GM19328 (cell line): ENCODE measurements around the gene DNAH14.
"Not testable (repeated sequence)": the region's sequence is repeated elsewhere in the genome, so short reads cannot be mapped to it uniquely, and the experiment has no call there.

Experiments
- ATAC-seq: cut with Tn5 transposase; IDR thresholded peaks from one replicate; pipeline ENCODE4 v1.9.1; 2021; ENCODE audit warnings: mild to moderate bottlenecking, moderate library complexity; ENCODE audit not compliant: unreplicated experiment

DNAH14 gene

DNA sequence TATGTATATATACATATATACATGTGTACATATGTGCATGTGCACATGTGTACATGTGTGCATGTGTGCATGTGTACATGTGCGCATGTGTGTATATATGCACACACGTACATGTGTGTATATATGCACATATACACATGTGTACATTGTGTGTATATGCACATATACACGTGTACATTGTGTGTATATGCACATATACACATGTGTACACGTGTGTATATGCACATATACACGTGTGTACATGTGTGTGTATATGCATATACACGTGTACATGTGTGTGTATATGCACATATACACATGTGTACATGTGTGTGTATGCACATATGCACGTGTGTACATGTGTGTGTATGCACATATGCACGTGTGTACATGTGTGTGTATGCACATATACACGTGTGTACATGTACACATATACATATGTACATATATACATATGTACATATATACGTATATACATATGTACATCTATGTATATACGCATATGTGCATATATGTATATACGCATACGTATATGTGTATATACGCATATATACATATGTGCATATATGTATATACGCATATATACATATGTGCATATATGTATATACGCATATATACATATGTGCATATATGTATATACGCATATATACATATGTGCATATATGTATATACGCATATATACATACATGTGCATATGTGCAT, 405.8 kb downstream of the DNAH14 start:
- not testable (repeated sequence) for ATAC-seq

DNA sequence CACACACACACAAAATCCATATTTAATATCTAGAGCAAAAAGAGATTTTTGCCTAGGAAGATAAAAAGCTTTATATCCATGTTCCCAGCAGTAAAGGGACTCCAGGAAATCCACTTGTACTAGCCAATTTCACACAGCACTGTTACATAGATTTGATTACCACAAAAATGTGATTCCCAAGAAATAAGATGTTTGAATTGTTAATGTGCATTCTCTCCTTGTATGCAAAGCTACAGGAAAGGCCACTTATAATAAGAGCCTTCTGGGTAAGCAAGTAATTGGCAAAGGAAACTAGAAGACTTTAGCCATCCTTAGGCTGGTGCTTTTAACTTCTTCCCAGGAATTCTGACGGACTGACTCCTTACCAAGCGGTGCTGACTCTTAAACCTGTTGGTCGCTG, 409.1 kb downstream of the DNAH14 start:
- no peak for ATAC-seq

DNA sequence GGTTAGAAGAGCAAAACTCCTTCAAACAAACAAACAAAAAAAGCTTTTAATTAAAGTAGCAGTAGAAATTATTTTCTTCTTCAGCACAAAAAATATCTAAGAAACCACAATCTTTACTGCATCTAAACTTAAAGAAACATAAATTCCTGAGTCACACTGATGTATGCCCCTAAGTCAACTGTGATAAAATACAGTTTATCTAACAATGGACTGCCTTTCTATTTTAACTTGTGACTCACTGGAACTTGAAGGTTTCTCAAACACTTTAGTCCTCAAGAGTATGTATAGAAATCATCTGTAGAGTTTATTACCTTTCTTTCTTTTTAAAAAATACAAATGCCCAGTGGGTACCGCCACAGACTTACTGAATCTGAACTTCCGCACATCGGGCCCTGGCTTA, 412.2 kb downstream of the DNAH14 start:
- ATAC-seq, result no peak

DNA sequence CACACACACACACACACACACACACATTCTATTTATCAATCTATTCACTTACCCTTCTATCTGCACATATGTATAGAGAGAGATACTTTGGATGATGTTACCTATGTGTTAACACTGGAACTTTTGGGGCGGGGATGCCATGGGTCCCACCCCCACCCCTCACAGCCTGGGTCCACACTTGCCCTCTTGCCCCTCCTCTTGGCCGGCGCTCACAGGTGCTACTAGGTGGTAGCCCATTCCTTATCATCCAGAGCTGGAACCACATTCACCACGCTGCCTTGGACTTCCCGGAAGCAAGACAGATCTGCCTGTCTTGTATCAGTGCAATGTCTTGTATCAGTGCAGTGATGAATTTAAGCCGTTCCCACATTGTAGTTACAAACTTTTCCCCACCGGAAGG, 413.2 kb downstream of the DNAH14 start:
- no peak for ATAC-seq

DNA sequence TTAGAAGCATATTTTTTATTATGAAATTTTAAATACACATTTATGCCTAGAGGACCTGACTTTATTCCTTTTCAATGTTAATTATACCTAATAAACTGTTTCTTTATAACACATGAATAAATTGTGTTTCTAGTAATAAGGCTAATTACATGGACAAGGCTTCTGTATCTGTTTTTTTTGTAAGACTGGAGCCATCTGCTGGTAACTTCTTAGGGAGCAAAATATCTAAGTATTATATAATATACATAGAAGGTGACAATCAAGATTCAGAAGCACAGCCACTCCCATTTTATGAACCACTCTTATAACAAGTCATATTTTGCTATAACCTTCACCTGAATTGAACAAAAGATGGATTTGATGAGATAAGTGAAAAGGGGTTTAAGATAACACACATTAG, 414.1 kb downstream of the DNAH14 start:
- ATAC-seq, result no peak

DNA sequence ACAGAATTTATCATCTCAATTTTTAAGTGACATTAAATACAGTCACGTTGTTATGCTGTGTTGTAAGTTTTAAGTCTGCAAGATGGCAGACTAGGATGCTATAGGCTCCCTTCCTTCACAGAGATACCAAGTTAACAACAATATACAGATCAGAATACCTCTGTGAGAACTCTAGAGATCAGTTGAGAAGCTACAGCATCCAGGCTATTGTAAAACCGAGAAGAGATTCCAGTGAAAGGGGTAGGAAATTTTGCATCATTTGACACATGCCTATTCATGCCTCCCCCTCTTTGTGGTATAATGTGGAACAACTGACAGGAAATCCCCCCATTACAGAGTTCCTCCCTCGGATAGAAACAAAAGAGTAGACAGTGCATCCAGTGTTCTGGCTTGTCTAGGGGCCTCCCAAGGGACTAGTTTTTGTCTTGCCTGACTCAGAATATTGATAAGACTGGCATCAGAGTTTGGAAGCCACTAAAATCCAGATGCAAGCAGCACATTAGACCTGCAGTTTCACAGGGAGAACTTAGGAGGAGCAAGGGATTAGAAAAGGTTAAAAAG, 417.7 kb downstream of the DNAH14 start:
- ATAC-seq, result no peak

DNA sequence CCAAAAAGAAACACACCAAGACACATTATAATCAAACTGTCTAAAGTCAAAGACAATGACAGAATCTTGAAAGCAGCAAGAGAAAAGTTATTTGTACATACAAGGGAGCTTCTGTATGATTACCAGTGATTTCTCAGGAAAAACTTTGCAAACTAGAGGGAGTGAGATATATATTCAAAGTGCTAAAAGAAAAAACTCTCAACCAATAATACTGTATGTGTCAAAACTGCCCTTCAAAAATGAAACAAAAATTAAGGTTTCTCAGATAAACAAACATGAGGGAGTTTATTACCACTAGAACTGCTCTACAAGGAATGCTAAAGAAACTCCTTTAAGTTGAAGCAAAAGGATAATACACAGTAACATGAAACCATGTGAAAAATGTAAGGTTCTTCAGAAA, 418.9 kb downstream of the DNAH14 start:
- ATAC-seq, result no peak

DNA sequence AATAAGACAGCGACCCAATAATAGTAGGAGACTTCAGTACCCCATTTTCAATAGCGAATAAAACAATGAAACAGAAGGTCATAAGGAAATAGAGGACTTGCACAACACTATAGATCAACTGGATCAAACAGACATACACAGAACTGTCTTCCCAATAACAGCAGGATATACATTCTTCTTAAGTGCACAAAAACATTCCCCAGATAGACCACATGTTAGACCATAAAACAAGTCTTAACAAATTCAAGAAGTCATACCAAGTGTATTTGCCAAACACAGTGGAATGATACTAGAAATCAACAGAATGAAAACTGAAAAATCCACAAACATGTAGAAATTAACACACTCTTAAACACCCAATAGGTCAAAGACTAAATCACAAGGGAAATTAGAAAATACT, 420.4 kb downstream of the DNAH14 start:
- ATAC-seq, result no peak

DNA sequence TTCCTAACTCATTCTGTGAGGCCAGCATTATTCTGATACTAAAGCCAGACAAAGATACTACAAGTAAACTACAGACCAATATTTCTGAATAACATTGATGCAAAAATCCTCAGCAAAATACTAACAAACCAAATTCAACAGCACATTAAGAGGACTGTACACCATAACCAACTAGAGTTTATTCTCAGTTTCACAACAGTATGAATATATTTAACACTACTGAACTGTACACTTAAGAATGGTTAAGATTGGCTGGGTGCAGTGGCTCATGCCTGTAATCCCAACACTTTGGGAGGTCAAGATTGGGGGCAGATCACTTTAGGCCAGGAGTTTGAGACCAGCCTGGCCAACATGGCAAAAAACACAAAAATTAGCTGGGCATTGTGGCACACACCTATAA, 421.4 kb downstream of the DNAH14 start:
- ATAC-seq, result no peak

DNA sequence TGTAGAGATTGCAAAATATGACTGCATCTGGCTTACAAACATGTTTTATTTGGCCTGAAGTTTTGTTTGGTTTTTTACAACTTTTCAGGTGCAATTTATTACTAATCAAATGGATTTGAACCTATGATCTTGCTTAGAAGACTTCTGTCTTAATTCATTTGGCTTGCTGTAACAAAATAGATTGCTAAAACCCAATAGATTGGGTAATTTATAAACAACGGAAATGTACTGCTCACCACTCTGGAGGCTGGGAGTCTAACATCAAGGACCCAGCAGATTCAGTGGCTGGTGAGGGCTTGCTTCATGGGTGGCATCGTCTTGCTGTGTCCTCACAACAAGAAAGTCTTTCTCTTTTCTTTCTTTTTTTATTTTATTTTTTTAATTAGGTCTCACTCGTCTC, 425.4 kb downstream of the DNAH14 start:
- no peak for ATAC-seq

DNA sequence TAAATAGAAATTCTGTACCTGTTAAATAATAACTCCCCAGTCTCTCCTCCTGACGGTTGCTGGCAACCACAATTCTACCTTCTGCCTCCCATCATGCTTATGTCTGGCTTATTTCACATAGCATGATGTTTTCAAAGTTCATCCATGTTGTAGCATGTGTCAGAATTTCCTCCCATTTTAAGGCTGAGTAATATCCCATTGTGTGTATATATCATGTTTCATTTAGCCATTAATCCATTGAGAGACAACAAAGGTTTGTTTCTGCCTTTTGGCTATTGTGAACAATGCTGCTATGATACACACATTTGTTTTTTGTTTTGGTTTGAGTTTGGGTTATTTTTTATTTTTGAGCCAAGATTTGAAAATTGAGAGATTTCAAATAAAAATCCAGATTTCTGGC, 426.4 kb downstream of the DNAH14 start:
- ATAC-seq, result no peak

DNA sequence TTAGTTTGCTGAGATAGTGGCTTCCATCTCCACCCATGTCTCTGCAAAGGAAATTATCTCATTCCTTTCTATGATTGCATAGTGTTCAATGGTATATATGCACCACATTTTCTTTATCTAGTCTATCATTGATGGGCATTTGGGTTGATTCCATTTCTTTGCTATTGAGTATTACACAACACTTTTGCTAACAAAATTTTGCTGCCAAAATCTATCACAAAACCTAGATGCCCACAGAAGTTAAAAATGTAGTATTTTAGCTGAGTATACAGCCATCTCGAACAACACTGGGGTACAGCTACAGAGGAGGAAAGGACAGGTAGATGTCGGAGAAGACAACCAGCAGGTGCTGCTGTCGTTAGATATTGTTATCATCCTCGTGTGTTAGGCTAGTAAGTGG, 430.6 kb downstream of the DNAH14 start:
- no peak for ATAC-seq

DNA sequence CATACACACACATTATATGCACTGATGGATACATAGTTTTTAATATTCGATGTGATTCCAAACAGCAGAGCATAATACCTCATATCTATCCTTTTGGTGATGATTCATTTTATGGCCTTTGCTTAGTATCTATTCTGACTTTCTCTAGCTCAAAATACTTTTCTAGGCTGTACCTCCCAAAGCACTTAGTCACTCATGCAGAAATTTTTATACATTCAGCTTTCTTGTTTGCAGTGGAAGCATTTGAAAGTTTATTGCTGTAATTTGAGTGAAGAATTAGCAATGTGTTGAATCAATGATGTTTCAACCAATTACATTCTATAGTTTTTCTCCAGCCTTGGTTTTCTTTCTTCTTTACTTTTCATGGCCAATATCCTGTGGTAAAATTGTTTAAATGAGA, 431.7 kb downstream of the DNAH14 start:
- no peak for ATAC-seq

DNA sequence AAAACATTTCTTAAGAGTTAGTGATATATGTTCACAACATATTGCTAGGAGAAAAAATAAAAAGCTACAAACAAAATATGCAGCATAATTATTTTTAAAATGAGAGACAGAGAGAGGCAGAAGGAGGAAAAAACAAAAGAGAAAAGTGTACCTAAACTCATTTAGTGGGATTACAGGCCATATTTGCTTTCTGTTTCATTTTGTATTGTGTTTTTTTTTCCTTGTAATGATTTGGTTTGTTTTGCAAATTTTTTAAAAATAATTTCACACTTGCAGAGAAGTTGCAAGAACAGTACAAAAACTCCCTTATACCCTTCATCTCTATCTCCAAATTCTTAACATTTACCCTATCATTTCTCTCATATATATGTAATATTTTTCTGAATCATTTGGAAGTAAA, 433.3 kb downstream of the DNAH14 start:
- no peak for ATAC-seq

DNA sequence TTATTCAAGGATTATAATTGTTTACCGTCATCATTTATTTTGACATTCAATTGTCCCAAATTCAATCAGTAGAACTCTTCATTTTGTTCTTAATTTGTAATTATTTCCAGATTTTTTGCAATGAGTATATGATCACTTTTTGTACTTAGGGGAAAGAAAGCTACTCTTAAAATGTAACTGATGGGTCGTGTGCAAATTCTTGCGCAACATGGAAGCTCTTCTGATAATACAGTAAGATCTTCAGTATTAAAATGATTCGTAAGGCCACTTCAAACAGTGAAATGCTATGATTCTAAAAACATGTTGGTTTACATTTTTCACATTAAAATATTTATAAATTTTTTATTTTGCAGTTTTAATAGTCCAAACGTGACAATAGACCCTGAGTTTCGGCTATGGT, 435.0 kb downstream of the DNAH14 start:
- ATAC-seq, result no peak

DNA sequence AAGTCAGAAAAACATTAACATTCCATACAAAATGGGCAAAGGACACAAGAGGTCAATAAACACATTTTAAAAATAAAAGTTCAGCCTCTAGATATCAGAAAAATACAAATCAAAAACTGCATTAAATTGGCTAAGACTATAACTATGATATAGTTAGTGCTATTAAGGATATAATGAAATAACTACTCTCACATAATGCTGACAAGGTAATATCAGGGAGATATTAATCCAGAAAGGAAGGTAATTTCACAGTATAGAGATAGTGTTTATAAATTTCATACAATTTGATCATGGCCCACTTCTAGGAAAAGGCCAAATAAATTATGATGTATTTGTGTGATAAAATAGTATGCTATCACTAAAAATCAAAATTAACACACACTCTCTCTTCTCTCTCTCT, 436.5 kb downstream of the DNAH14 start:
- no peak for ATAC-seq

DNA sequence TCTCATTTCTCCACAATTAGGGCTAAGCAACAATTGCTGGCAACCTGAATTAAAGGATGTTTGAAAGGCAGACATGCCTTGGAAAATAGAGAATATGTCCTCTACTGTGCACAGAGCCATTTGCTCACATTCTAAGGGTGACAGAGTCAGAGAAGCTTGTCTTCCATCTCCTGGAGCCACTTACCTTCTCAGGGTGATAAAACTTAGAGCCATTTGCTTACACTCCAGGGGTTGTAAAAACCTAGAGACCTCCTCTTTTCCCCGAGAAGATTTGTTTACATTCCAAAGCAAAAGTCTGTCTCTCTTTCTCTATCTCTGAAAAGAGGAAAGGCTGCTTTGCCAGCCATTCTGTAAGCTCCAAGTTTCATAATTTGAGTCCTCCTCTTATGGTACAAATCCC, 437.1 kb downstream of the DNAH14 start:
- ATAC-seq, result no peak

DNA sequence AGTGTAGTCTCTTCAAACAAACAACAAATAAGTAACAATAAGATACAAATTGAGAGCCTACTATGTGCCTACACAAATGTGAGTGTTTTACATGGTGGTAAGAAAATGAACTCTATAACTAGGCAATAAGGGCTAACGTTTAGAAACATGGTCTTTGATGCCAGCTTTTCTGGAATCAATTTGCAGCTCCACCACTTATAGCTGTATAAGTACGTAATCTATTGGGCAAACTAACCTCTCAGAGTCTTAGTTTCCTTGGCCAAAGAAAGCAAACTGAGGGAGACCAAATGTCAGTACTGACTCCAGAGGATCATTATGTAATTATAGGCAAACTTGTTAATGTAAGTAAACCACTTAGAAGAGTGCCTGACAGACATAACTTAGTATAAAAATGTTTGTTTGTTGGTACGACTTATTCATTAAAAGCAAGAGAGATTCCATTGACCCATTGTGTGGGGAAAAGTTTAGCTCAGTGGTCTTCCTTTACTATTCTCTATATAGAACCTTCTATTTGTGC, 438.6 kb downstream of the DNAH14 start:
- ATAC-seq, result no peak

DNA sequence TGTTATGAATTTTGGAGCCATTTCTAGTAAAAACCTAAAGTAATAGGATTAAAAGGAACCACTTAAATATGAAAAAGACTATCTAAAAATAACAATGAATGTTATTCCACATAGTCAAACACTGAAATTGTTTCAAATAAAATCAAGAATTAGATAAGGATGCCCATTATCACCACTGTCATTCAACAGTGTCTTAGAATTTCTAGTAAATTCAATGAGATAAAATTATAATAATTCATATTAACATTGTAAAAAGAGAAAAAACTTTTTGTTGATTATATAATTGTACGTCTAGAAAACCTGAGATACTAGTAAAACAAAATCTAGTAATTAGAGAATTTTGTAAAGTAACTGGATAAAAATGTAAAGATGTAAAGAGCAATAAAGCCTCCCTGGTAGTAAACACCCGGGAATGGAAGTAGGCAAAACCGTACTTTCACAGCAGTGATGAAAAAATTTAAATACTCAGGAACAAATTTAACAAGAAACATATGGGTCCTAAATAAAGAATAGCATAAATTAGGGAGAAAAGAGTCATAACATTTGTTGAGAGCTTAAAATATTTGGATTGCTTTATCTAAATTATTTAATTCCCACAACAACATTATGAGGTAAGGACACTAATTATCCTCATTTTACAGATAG, 442.0 kb downstream of the DNAH14 start:
- ATAC-seq, result no peak

DNA sequence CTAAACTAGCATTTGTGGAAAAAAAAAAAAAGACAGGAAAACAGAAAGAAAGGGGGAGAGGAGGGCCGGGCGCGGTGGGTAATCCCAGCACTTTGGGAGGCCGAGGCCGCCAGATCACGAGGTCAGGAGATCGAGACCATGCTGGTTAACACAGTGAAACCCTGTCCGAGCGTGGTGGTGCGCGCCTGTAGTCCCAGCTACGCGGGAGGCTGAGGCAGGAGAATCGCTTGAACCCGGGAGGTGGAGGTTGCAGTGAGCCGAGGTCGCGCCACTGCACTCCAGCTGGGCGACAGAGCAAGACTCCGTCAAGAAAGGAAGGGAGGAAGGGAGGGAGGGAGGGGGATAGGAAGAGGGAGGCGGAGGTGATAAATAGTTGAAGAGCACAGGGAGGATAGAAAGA, 443.7 kb downstream of the DNAH14 start:
- ATAC-seq, result no peak

DNA sequence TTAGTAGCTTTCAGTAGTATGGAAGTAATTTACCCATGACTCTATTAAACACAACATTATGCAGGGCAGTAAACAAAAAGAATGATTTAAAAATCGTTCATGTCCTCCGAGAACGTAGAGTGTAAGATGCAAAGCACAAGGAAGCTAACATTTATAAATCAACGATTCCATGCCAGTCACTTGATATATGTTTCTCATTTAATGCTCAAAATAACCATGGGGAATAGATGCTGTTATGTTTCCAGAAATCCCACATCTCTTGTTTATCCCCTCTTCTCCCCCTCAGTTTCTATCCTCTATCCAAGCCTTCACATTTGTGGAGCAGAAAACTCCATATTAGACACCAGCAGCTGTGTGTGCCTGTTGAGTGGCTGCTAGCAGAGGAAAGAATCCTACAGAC, 445.5 kb downstream of the DNAH14 start:
- no peak for ATAC-seq

DNA sequence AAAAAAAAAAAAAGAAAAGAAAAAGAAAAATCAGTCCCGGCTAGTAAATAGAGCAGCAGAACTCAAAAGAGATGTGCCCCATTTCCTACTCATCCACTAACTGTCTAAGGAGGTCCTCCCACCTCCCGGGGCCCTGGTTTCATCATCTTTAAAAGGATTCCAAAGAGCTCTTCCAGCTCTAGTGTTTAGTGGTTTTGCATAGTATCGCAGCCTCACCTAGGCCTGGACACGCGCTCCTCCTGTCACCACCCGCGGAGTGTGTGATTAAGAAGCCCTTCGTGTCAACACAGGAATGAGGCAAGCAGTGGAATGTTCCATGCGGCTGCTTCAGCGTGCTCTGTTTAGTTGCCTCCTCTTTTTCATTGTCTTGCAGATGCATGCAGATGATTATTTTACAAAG, 449.4 kb downstream of the DNAH14 start:
- no peak for ATAC-seq
